Measurements from ENCODE around the gene PTBP2.

DNA sequence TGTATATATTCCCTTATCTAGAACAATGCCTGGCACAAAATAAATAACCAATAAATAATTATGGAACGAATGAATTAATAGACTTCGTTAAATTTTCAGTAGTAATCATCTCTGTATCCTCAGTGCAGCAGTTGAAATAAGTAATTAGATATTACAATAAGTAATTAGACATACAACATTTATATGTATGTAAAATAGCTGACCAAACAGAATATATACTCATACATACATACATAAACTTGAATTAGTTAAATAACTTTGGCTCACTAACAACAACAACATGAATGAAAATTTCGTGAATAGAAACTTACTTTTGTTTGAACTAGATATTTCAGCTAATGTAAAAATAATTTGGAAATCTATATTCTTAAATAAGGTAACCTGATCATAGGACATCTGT lies 14.6 kb upstream of the PTBP2 start:
- TF ChIP-seq CTCF (conservative IDR thresholded peaks at IDR 0.05; ENCODE audit: low read length) (no peak), EZH2phosphoT487 (IDR thresholded peaks at IDR 0.05; ENCODE audit: borderline replicate concordance, low read depth, low read length) (no peak)
